OCI-LY1 (cell line): ENCODE results near the gene ITSN2.

Source experiments
- EZH2 ChIP-seq: fragments of 200-600 bp; sonication (generic), shearing (Covaris generic); IDR thresholded peaks from 2 replicates; pipeline ENCODE4 v1.8.0; 2017; ENCODE audit warnings: borderline replicate concordance, mixed run types, mild to moderate bottlenecking, antibody characterized with exemption, low read length, moderate library complexity, mixed read lengths
- TF ChIP-seq, protein P1 (sequence below): fragments of 200-600 bp; sonication (generic), shearing (Covaris generic); IDR thresholded peaks from 2 replicates; pipeline ENCODE4 v1.5.1; 2017; ENCODE audit warnings: mild to moderate bottlenecking, antibody characterized with exemption, low read length, moderate library complexity, mixed read lengths

DNA sequence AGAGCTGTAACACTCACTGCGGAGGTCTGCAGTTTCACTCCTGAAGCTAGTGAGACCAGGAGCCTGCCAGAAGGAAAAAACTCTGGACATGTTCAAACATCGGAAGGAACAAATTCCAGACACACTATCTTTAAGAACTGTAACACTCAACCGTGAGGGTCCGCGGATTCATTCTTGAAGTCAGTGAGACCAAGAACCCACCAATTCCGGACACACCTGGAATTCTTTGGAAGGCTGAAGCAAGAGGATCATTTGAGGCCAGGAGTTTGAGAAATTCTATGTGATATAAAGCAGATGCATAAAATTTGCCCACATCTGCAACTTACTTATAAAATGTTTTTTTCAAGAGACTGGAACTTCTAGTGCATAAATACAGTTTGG, 43.5 kb upstream of the ITSN2 start:
- TF ChIP-seq, protein P1, sequence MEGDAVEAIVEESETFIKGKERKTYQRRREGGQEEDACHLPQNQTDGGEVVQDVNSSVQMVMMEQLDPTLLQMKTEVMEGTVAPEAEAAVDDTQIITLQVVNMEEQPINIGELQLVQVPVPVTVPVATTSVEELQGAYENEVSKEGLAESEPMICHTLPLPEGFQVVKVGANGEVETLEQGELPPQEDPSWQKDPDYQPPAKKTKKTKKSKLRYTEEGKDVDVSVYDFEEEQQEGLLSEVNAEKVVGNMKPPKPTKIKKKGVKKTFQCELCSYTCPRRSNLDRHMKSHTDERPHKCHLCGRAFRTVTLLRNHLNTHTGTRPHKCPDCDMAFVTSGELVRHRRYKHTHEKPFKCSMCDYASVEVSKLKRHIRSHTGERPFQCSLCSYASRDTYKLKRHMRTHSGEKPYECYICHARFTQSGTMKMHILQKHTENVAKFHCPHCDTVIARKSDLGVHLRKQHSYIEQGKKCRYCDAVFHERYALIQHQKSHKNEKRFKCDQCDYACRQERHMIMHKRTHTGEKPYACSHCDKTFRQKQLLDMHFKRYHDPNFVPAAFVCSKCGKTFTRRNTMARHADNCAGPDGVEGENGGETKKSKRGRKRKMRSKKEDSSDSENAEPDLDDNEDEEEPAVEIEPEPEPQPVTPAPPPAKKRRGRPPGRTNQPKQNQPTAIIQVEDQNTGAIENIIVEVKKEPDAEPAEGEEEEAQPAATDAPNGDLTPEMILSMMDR, result no peak
- no peak for TF ChIP-seq EZH2
